K562 treated with DMSO at 1 percent for 12 hours (cell line): ENCODE results near the gene C1orf210. TPM values are rescaled to one million over a fixed set of nuclear protein-coding genes. Genes with fewer than 3 reads are reported as not detected.

Experiments
- total RNA-seq: library from RNA; unstranded; fragments of 300-600 nt; gene quantifications from 2 replicates; pipeline ENCODE4 v1.2.3, GENCODE V29; 2022; ENCODE audit not compliant: insufficient read depth

Gene C1orf210
- not detected in 2 replicates for total RNA-seq

GRCh38 chr1:43285269-43285990, at the start of gene C1orf210:
Gene C1orf210 (minus strand): TSS chr1:43285581. CDS start chr1:43283270, 2,311 bp downstream.

GRCh38 chr1:43300378-43301094, 15.2 kb upstream of the C1orf210 start, which contains the start of gene TIE1:
Gene TIE1 (plus strand): TSS chr1:43300982. CDS start chr1:43301072, 90 bp downstream.

GRCh38 chr1:43269627-43270375, 15.6 kb downstream of the C1orf210 start, which contains the start of gene TMEM125:
Gene TMEM125 (plus strand): TSS chr1:43269983. CDS start chr1:43272723, 2,740 bp downstream.

Other genes starting within 250 kb of the C1orf210 start
- gene EBNA1BP2, start 113.3 kb downstream of the C1orf210 start, total RNA-seq: 79.3 and 83.8 TPM in 2 replicates
- not detected in 2 replicates for gene CFAP57, start 113.3 kb downstream of the C1orf210 start, total RNA-seq
- gene TMEM125, start 15.6 kb downstream of the C1orf210 start, total RNA-seq: 0.37 and 0.49 TPM in 2 replicates
- gene TIE1, start 15.4 kb upstream of the C1orf210 start, total RNA-seq: not detected in 2 replicates
- gene MPL, start 52.2 kb upstream of the C1orf210 start, total RNA-seq: not detected in 2 replicates
- 133 and 164 TPM in 2 replicates for gene CDC20, start 73.4 kb upstream of the C1orf210 start, total RNA-seq
- 85.5 and 124 TPM in 2 replicates for gene ELOVL1, start 82.4 kb upstream of the C1orf210 start, total RNA-seq
- 53.9 and 68.7 TPM in 2 replicates for gene MED8, start 104.2 kb upstream of the C1orf210 start, total RNA-seq
- gene SZT2, start 104.3 kb upstream of the C1orf210 start, total RNA-seq: 7.7 and 29.5 TPM in 2 replicates
- 8.6 and 12.1 TPM in 2 replicates for gene HYI, start 168.3 kb upstream of the C1orf210 start, total RNA-seq
- gene PTPRF, start 245.3 kb upstream of the C1orf210 start, total RNA-seq: 0.82 and 4.7 TPM in 2 replicates